Inflammatory macrophage treated with lipopolysaccharide for 1 hour (primary cell): ENCODE results near the gene KLHL29.

Source experiments
- DNase-seq, 2 donors: peaks; one replicate each; pipeline ENCODE4 v3.0.0-alpha.2; 2020 to 2022

The KLHL29 gene

GRCh38 chr2:23599667-23600066, 214.7 kb downstream of the KLHL29 start:
- DNase-seq, result no peak

- no peak for DNase-seq
Observed at GRCh38 chr2:23600346-23600745, 215.4 kb downstream of the KLHL29 start.

DNA sequence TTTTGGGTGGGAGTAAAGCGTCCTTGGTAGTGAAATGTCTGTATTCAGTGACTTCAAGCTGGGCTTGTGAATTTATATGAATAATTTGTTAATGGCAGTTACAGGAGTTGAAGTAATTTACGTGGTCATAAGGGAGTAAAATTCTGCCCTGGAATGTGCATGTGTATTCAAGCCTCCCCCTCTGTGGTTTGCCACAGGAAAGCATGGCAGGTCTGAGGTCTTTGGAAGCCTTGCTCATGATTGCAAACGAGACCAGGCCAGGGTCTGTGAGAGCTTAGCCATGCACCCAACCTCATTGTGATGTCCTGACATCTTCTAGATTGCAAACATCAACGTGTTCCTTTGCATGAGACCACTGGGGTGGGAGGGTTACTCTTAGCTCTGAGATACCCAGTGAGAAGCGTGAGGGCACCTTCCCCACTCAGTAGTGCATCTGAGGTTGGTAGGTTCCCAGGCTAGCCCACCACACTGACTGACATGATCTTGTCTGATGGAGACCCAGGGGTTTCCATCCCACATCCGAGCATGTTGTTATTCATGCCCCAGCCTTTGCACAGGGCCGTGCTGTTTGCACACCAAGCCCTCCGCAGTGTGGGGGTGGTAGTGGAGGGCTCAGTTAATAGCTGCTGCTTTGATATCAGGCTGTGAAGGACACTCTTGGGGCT, 216.5 kb downstream of the KLHL29 start:
- no peak for DNase-seq

DNA sequence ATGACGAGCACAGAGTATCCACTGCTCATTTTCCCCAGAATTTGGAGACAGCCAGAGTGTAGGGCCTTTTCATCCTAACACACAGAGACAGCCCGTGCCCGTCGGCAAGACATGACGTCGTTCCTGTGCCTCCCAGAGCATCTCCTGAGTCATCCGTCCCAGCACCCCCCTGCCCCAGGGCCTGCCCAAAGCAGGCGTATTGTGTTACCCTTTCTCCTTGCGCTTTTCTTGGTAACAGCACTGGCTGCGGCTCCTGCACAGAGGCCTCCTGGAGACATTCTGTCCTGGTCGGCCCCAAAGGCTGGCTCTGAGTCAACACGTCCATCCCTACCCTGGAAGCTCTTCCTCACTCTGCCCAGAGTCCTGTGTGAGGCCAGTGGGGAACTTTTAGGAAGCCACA, 217.1 kb downstream of the KLHL29 start:
- no peak for DNase-seq

DNA sequence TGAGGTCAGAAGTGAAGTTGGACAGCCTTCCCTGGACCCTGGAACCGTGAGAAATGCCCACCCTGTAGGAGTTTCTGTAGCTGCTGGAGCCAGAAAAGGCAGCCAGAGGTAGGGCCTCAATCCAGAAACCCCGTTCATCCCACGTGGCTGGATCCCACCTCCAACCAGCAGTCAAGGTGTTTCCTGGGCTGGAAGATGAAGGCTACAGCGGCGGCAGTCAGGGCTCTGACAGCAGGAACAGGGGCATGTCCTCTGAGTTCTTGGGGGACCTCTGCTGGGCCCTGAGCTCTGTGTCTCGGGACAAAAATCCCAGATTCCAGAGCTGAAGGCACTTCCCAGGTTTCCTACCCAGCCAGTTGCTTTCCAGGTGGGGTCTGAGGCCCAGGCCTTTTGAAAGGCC, 218.2 kb downstream of the KLHL29 start:
- DNase-seq, result no peak

- DNase-seq, result no peak
Observed at GRCh38 chr2:23603581-23603980, 218.6 kb downstream of the KLHL29 start.

GRCh38 chr2:23604731-23605130, 219.8 kb downstream of the KLHL29 start:
- no peak for DNase-seq

DNA sequence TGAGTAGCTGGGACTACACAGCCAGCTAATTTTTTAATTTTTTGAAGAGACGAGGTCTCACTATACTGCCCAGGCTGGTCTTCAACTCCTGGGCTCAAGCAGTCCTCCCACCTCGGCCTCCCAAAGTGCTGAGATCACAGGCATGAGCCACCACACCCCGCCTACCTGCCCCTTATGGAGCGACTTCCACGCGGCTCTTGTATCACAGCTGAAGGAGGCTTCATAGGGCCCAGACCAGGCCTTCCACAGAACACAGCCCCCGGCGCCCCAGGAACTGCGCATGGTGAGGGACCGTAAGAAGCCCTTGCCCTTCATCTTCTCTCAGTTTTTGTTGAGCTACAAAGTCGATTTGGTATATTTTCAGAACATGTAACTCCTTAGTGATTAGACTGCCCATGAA, 220.3 kb downstream of the KLHL29 start:
- no peak for DNase-seq

DNA sequence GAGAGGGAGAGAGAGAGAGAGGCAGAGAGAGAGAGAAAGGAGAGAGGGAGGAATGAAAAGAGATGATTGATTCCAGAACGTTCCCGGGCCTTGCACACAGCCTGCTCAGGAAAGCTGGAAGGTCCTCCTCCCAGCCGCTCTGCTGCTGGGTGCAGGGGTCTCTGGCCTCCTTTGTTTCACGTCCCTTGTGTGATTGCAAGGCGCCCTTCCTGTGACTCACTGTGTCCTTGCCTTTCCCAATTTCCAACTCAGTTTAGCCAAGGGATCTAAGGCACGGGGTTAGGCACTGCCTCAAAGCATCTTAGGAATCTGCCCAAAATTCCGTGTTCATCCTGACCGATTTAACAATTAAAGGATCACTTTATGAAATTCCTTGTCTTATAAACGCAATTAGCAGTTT, 221.2 kb downstream of the KLHL29 start:
- no peak for DNase-seq

GRCh38 chr2:23606968-23607367, 222.0 kb downstream of the KLHL29 start:
- peak; percentile 0 to 20 for DNase-seq

GRCh38 chr2:23607925-23608324, 222.9 kb downstream of the KLHL29 start:
- no peak for DNase-seq

- DNase-seq, result no peak
Observed at GRCh38 chr2:23609254-23609653, 224.3 kb downstream of the KLHL29 start.

DNA sequence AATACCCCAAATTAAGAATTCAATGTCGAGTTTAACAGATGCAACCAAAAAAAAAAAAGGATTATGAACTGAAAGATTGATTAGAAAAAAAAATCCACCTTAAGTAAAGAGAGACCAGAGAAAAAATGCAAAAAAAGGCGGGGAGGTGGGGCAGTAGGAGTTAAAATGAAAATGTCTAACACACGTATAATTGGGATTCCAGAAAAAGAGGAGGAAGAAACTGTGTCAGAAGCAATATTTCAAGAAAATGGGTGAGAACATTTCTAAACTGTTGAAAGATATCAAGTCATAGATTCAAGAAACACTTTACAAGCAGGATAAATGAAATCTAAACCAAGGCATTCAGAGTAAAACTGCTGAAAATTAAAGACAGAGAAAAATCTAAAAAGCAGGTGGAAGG, 226.9 kb downstream of the KLHL29 start:
- no peak for DNase-seq

GRCh38 chr2:23614701-23615100, 229.7 kb downstream of the KLHL29 start:
- no peak for DNase-seq

DNA sequence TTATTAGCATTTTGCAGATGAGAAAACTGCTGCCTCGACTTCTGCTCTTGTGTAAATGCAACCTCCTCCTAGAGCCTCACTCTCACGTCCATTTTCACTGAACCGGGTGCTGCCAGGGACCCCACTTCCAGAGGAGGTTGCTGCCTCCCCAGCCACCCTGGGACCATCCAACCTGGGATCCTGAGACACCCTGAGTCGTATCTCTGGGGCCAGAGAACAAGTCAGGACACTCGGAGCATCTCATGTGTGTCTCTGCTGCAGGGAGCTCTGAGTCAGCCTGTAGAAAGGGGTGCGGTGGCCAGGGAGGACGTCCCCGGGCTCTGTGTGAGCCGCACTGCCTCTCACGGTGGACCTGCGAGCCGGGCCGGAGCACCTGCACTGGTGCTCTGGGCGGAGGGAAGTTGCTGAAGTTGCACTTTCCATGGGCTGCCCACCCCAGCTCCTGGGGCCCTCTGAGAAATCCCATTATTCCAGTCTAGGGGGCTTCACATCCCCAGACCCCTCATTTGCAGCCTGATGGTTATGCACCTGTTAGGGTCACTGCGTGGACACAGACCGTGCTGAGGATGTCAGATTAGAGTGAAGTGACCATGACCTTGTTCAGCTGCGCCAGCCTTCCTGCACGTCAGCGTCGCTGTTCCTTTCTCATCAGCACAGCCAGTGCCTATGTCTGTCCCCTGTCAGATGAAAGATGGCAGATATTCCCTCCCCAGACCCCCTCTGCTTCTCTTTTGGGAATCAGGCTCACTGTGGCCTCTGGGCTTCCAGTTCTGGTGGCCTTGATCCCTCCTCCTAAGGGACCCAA, 230.4 kb downstream of the KLHL29 start:
- DNase-seq, result no peak

DNA sequence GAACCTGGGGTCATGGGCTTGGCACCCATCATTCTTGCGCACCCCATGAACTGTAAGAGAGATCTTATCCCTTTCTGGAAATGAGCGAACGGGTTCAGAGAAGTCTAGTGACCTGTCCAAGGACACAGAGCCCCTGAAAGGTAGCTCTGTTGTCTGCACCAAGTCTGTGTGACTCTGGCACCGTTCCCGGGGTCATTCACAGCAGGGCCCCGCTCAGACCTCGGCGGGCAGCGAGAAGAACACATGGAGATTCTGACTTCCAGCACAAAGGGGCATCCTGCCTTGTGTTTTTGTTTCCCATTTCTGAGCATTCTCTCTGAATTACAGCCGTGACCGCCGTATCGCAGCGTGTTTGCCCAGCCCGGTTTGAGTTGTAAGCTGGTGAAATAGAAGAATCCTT, 231.7 kb downstream of the KLHL29 start:
- no peak for DNase-seq

- DNase-seq, result no peak
Observed at GRCh38 chr2:23617167-23617810, 232.3 kb downstream of the KLHL29 start.

DNA sequence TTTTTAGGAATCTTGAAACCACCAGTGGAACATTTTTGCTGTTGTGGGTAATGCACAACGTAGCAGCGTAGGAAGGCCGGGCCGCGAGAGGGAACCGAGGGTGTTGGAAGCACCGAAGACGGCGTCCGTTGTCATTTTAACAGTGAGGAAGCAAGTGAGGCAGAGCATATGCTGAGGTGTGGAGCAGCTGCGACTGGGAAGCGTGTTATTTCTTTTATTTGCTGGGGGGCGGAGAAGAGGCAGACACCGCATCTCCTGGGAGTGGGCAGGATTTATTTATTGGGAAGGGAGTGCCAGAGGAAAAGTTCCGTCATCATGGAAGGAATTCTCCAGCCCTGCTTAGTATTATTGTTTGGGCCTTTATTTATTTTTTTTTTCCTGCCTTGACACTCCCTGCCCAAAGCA, 232.8 kb downstream of the KLHL29 start:
- DNase-seq, result no peak

GRCh38 chr2:23618265-23618664, 233.3 kb downstream of the KLHL29 start:
- DNase-seq, result no peak

- DNase-seq, result no peak
Observed at GRCh38 chr2:23618794-23619530, 234.0 kb downstream of the KLHL29 start.

DNA sequence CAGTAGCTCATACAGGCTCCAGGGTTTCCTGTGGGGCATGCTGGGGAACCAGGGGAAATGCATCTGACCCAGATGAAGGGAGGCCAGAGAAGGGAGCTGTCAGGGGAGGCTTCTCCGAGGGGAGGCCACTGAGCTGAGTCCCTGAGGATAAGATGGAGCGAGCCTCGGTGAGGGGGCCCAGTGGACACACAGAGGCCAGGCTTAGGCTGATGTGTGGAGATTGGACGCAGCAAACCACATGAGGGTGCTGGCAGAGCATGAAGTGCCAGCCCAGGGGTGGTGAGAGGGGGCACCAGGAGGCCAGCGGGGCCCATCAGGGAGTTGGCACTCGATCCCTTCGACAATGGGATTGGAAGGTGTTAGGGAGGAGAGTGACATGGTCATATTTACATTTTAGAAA, 235.0 kb downstream of the KLHL29 start:
- DNase-seq, result no peak

DNA sequence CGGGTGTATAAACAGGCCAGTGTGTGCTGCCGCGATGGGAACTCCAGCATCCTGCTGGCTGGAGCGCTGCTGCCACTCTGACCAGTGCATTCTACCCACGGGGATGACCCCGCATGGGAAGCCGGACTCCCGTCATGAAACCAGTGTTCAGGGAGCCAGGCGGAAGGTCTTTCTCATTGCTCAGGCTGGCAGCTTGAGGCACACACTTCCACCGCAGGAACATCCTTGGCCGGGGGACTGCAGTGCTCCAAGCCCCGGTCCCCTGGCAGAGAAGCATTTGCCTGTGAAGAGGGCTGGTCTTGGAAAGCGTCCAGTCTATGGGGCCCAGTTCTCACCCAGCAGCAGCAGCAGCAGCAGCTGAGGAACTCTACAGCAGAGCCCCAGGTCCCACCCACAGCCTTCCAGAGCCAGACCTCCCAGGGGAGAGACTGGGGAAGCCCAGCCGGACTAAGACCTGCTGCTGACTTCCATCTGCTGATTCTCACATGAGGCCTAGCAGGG, 235.9 kb downstream of the KLHL29 start:
- peak in 1 of 2 donors; percentile 4 for DNase-seq

DNA sequence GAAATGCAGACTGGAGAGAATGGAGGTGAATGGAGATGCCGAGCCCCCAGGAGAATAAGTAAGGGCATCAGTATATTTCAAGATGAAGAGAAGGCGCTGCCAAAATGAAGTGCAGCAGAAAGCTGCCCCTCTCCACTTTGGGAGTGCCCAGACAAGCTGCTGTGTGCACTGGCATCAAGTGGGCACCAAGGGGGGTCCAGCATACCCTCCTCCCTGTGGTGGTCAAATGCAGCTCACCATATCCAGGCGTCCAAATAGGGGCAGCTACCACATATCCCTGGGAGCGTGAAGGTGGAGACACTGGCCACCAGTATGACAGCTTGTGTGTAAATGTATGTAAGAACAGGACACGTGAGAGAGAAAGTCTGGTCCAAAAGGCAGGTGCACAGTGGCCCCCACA, 236.6 kb downstream of the KLHL29 start:
- DNase-seq, result no peak
